ENCODE data around the gene GMFB. TPM values are rescaled to one million over a fixed set of nuclear protein-coding genes. Genes with fewer than 3 reads are reported as not detected.

Gene GMFB
- total RNA-seq, 1 donor from 2014 or later = 71.9 TPM

DNA sequence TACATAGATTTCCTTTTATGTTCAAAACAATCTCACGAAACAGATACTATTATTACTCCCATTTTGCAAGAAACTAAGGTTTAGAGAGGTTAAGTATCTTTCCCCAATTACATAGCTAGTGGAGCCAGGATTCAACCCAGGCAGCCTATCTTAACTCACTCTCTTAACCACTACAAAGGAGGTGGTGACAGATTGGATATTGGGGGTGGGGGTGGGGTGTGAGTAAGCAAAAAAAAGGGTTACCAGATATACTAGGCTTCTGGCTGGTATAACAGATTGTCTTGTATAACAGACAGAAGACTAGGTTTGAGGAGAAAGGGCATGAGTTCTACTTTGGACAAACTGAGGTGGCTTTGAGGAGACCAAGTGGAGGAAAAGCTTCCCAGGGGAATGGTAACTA is 2.1 kb downstream of the GMFB start:
- TF ChIP-seq, protein P1, sequence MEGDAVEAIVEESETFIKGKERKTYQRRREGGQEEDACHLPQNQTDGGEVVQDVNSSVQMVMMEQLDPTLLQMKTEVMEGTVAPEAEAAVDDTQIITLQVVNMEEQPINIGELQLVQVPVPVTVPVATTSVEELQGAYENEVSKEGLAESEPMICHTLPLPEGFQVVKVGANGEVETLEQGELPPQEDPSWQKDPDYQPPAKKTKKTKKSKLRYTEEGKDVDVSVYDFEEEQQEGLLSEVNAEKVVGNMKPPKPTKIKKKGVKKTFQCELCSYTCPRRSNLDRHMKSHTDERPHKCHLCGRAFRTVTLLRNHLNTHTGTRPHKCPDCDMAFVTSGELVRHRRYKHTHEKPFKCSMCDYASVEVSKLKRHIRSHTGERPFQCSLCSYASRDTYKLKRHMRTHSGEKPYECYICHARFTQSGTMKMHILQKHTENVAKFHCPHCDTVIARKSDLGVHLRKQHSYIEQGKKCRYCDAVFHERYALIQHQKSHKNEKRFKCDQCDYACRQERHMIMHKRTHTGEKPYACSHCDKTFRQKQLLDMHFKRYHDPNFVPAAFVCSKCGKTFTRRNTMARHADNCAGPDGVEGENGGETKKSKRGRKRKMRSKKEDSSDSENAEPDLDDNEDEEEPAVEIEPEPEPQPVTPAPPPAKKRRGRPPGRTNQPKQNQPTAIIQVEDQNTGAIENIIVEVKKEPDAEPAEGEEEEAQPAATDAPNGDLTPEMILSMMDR (IDR thresholded peaks at IDR 0.05; ENCODE audit: insufficient read depth, low read length, poor library complexity, severe bottlenecking) = no peak
- Histone ChIP-seq H3K4me3 (ENCODE audit: low read depth, low read length) (no peak overlapping the region), H3K36me3 (ENCODE audit: control insufficient read depth, insufficient read depth, low read length) (no peaks in the 10 kb centered on the region), H3K27me3 (ENCODE audit: control insufficient read depth, insufficient read depth, low read length) (no peaks in the 10 kb centered on the region)
- no peak for DNase-seq (ENCODE audit: low read depth)

GRCh38 chr14:54483846-54484245 is 4.9 kb downstream of the GMFB start:
- TF ChIP-seq, protein P1 (IDR thresholded peaks at IDR 0.05; ENCODE audit: insufficient read depth, low read length, poor library complexity, severe bottlenecking) = no peak
- no peaks in the 10 kb centered on the region for H3K36me3 ChIP-seq (ENCODE audit: control insufficient read depth, insufficient read depth, low read length)
- H3K4me3 ChIP-seq (ENCODE audit: low read depth, low read length) = no peak overlapping the region
- DNase-seq (ENCODE audit: low read depth) = no peak
- H3K27me3 ChIP-seq (ENCODE audit: control insufficient read depth, insufficient read depth, low read length) = no peaks in the 10 kb centered on the region

DNA sequence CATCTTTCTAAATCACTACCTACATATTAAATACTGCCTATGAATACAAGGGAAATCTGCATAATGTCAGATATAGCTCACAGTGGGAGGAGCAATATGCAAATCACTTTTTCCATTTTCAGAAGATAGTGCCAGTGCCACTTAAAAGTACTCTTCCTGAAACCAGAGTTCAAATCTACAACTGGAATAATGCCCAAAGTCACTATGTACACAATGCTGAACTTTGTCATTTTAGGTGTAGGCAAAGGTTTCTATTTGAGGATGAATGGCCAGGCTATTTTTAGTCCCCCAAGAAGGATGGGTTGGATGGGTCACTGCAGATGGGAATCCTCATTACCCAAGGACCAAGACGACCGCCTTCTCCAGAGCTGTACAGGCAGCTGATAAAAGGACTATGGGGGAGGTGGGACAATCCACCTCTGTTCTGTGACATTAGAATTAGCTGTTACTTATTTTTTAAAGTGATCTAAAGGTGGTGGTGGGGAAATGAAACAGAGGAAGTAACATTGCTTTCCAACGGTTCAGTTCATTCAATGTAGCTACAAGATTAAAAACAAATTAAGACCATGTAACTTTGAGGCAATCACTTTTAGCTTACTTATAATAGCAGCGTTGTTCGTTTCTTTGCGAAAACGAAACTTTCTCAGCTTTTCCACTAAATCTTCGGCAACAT is 5.6 kb downstream of the GMFB start:
- DNase-seq (ENCODE audit: low read depth) = no peak
- H3K4me3 ChIP-seq (ENCODE audit: low read depth, low read length) = no peak overlapping the region
- TF ChIP-seq, protein P1 (IDR thresholded peaks at IDR 0.05; ENCODE audit: insufficient read depth, low read length, poor library complexity, severe bottlenecking) = no peak
- no peaks in the 10 kb centered on the region for H3K27me3 ChIP-seq (ENCODE audit: control insufficient read depth, insufficient read depth, low read length)
- H3K36me3 ChIP-seq (ENCODE audit: control insufficient read depth, insufficient read depth, low read length) = no peaks in the 10 kb centered on the region

- TF ChIP-seq, protein P1 (IDR thresholded peaks at IDR 0.05; ENCODE audit: insufficient read depth, low read length, poor library complexity, severe bottlenecking) = no peak
- Histone ChIP-seq H3K4me3 (ENCODE audit: low read depth, low read length) (no peak overlapping the region), H3K36me3 (ENCODE audit: control insufficient read depth, insufficient read depth, low read length) (no peaks in the 10 kb centered on the region), H3K27me3 (ENCODE audit: control insufficient read depth, insufficient read depth, low read length) (no peaks in the 10 kb centered on the region)
- DNase-seq (ENCODE audit: low read depth) = no peak
These were observed 7.1 kb downstream of the GMFB start for GRCh38 chr14:54481695-54482094.

DNA sequence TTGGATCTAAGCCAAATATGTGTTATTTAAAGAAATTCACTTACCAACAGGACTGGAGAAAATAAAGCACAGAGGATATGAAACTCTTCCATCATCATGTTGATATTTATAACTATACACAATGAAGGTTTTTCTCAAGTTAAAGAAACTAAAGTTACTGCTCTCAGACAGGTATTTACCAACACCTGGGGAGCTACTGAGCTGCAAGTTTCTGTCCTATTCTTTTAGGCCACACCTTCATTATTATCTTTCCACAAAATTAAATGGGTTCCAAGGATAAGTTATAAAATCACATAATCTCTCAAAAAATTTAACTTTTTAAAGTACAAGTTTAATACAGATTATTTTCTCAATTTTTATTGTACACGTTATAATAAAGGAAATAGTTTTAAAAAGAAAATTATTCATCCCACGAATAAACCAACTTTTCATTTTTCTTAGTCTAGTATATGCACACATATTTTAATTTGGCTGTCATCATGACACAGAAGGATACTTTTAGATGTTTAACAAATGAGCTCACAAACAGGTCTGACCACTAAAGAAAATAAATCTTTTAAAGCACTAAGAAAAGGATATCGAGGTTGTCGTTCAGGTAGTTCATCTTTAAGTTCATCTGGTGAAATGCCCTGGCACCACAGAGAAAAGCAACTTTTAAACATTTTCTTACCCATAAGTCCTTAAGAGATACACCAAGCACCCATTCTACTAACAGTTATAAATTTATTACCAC is 7.8 kb downstream of the GMFB start:
- H3K36me3 ChIP-seq (ENCODE audit: control insufficient read depth, insufficient read depth, low read length) = no peaks in the 10 kb centered on the region

More for the DNA sequence above, 7.8 kb downstream of the GMFB start:
- no peak overlapping the region for H3K4me3 ChIP-seq (ENCODE audit: low read depth, low read length)
- TF ChIP-seq, protein P1 (IDR thresholded peaks at IDR 0.05; ENCODE audit: insufficient read depth, low read length, poor library complexity, severe bottlenecking) = no peak
- no peak for DNase-seq (ENCODE audit: low read depth)
- H3K27me3 ChIP-seq (ENCODE audit: control insufficient read depth, insufficient read depth, low read length) = no peaks in the 10 kb centered on the region
